ENCODE data around the gene PDE11A.
"Not testable (repeated sequence)": the region's sequence is repeated elsewhere in the genome, so short reads cannot be mapped to it uniquely, and the experiment has no call there.

DNA sequence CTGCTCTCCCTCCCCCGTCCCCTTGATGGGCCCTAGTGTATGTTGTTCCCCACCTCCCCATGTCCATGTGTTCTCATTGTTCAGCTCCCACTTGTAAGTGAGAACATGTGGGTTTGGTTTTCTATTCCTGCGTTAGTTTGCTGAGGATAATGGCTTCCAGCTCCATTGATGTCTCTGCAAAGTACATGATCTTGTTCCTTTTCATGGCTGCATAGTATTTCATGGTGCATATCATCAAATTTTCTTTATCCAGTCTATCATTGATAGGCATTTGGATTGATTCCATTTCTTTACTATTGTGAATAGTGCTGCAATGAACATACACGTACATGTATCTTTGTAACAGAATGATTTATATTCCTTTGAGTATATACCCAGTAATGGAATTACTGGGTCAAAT is 6.7 kb upstream of the PDE11A start:
- TF ChIP-seq, protein P1, sequence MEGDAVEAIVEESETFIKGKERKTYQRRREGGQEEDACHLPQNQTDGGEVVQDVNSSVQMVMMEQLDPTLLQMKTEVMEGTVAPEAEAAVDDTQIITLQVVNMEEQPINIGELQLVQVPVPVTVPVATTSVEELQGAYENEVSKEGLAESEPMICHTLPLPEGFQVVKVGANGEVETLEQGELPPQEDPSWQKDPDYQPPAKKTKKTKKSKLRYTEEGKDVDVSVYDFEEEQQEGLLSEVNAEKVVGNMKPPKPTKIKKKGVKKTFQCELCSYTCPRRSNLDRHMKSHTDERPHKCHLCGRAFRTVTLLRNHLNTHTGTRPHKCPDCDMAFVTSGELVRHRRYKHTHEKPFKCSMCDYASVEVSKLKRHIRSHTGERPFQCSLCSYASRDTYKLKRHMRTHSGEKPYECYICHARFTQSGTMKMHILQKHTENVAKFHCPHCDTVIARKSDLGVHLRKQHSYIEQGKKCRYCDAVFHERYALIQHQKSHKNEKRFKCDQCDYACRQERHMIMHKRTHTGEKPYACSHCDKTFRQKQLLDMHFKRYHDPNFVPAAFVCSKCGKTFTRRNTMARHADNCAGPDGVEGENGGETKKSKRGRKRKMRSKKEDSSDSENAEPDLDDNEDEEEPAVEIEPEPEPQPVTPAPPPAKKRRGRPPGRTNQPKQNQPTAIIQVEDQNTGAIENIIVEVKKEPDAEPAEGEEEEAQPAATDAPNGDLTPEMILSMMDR (IDR thresholded peaks at IDR 0.05) = not testable (repeated sequence)
- TF ChIP-seq POLR2A (IDR thresholded peaks at IDR 0.05) = not testable (repeated sequence)

Data from adrenal gland (tissue), 5 donors.